AG08395 (cell line): ENCODE data around the gene SGSM1.
"Not testable (repeated sequence)": the region's sequence is repeated elsewhere in the genome, so short reads cannot be mapped to it uniquely, and the experiment has no call there.

Experiments used
- DNase-seq: peaks from one replicate; pipeline ENCODE4 v3.0.0; 2012; ENCODE audit warnings: mixed read lengths, low spot score

The SGSM1 gene

GRCh38 chr22:24837517-24837916 is 31.5 kb downstream of the SGSM1 start:
- not testable (repeated sequence) for DNase-seq

- DNase-seq: no peak
Measured at GRCh38 chr22:24841261-24841660, 35.2 kb downstream of the SGSM1 start.

- DNase-seq: no peak
Measured at GRCh38 chr22:24843048-24843447, 37.0 kb downstream of the SGSM1 start.

- DNase-seq: peak; percentile 78
Measured at GRCh38 chr22:24845041-24845898, 39.3 kb downstream of the SGSM1 start.

GRCh38 chr22:24847490-24847889 is 41.5 kb downstream of the SGSM1 start:
- no peak for DNase-seq

- DNase-seq: no peak
Measured at GRCh38 chr22:24848559-24849168, 42.7 kb downstream of the SGSM1 start.

- DNase-seq: no peak
Measured at GRCh38 chr22:24855794-24856193, 49.8 kb downstream of the SGSM1 start.

- DNase-seq: no peak
Measured at GRCh38 chr22:24857576-24857975, 51.6 kb downstream of the SGSM1 start.

- no peak for DNase-seq
Measured at GRCh38 chr22:24859587-24859986, 53.6 kb downstream of the SGSM1 start.

GRCh38 chr22:24865508-24865907 is 59.5 kb downstream of the SGSM1 start:
- no peak for DNase-seq

- DNase-seq: no peak
Measured at GRCh38 chr22:24867323-24868022, 61.5 kb downstream of the SGSM1 start.

- DNase-seq: no peak
Measured at GRCh38 chr22:24868979-24869378, 63.0 kb downstream of the SGSM1 start.

- DNase-seq: no peak
Measured at GRCh38 chr22:24871611-24872205, 65.7 kb downstream of the SGSM1 start.

- no peak for DNase-seq
Measured at GRCh38 chr22:24873226-24873625, 67.2 kb downstream of the SGSM1 start.

GRCh38 chr22:24875862-24876506 is 70.0 kb downstream of the SGSM1 start:
- no peak for DNase-seq

- DNase-seq: no peak
Measured at GRCh38 chr22:24876700-24877099, 70.7 kb downstream of the SGSM1 start.

GRCh38 chr22:24878969-24879368 is 73.0 kb downstream of the SGSM1 start:
- no peak for DNase-seq

GRCh38 chr22:24883432-24883831 is 77.4 kb downstream of the SGSM1 start:
- DNase-seq: no peak

GRCh38 chr22:24887260-24887659 is 81.2 kb downstream of the SGSM1 start:
- DNase-seq: no peak

- DNase-seq: no peak
Measured at GRCh38 chr22:24893341-24894070, 87.5 kb downstream of the SGSM1 start.

- peak; percentile 87 for DNase-seq
Measured at GRCh38 chr22:24894220-24894975, 88.4 kb downstream of the SGSM1 start.
